GM21360 (cell line): ENCODE measurements around the gene PLXNA2.

ENCODE experiments used
- ATAC-seq: cut with Tn5 transposase; IDR thresholded peaks from one replicate; pipeline ENCODE4 v1.9.1; 2021; ENCODE audit warnings: mild to moderate bottlenecking, moderate library complexity; ENCODE audit not compliant: unreplicated experiment

The PLXNA2 gene

GRCh38 chr1:208243967-208244916 is at the start of gene PLXNA2:
Gene PLXNA2 (minus strand): TSS chr1:208244384. CDS start chr1:208217922, 26,462 bp downstream.
- ATAC-seq: no peak

- ATAC-seq: no peak
Measured at GRCh38 chr1:208292908-208293307, 48.7 kb upstream of the PLXNA2 start.

GRCh38 chr1:208291923-208292711 is 47.9 kb upstream of the PLXNA2 start:
- ATAC-seq: no peak

- ATAC-seq: no peak
Measured at GRCh38 chr1:208291129-208291528, 46.9 kb upstream of the PLXNA2 start.

- ATAC-seq: no peak
Measured at GRCh38 chr1:208289716-208290115, 45.5 kb upstream of the PLXNA2 start.

- no peak for ATAC-seq
Measured at GRCh38 chr1:208288495-208288894, 44.3 kb upstream of the PLXNA2 start.

GRCh38 chr1:208280681-208281450 is 36.7 kb upstream of the PLXNA2 start:
- ATAC-seq: no peak

GRCh38 chr1:208279826-208280588 is 35.8 kb upstream of the PLXNA2 start:
- ATAC-seq: no peak

- ATAC-seq: no peak
Measured at GRCh38 chr1:208278638-208279037, 34.5 kb upstream of the PLXNA2 start.

- ATAC-seq: no peak
Measured at GRCh38 chr1:208276757-208277435, 32.7 kb upstream of the PLXNA2 start.

- ATAC-seq: no peak
Measured at GRCh38 chr1:208275083-208275482, 30.9 kb upstream of the PLXNA2 start.

GRCh38 chr1:208273386-208274017 is 29.3 kb upstream of the PLXNA2 start:
- no peak for ATAC-seq

GRCh38 chr1:208272713-208273112 is 28.5 kb upstream of the PLXNA2 start:
- no peak for ATAC-seq

- ATAC-seq: no peak
Measured at GRCh38 chr1:208272311-208272710, 28.1 kb upstream of the PLXNA2 start.

- no peak for ATAC-seq
Measured at GRCh38 chr1:208271236-208271635, 27.1 kb upstream of the PLXNA2 start.

GRCh38 chr1:208270651-208271141 is 26.5 kb upstream of the PLXNA2 start:
- no peak for ATAC-seq

- no peak for ATAC-seq
Measured at GRCh38 chr1:208269338-208269666, 25.1 kb upstream of the PLXNA2 start.

- no peak for ATAC-seq
Measured at GRCh38 chr1:208268541-208269337, 24.6 kb upstream of the PLXNA2 start.
